AG10803 (cell line): Measurements from ENCODE around the gene CLIC5.

Experiments used
- DNase-seq: peaks from one replicate; pipeline ENCODE4 v3.0.0; 2010; ENCODE audit warnings: low read depth
- H3K4me3 ChIP-seq: 2 replicates; pipeline ENCODE4 v1.5.1; 2011; ENCODE audit warnings: mild to moderate bottlenecking, low read length, control low read depth
- CTCF ChIP-seq: conservative IDR thresholded peaks from 2 replicates; pipeline ENCODE4 v1.5.1; 2011; ENCODE audit warnings: mild to moderate bottlenecking, low read length, control low read depth, inconsistent platforms

Gene CLIC5

GRCh38 chr6:46015119-46015968 is at the start of gene CLIC5:
Gene CLIC5, minus strand, starts transcription at chr6:46015860. Its CDS starts 318 bp downstream, at chr6:46015542.
- DNase-seq = no peak
- no peak within 1 kb of the TSS for H3K4me3 ChIP-seq
- no peak for TF ChIP-seq CTCF

GRCh38 chr6:46062991-46063390 is 47.3 kb upstream of the CLIC5 start:
- no peak for DNase-seq
- H3K4me3 ChIP-seq = no peak overlapping the region
- TF ChIP-seq CTCF = no peak

GRCh38 chr6:46062312-46062711 is 46.7 kb upstream of the CLIC5 start:
- no peak for DNase-seq
- TF ChIP-seq CTCF = no peak
- no peak overlapping the region for H3K4me3 ChIP-seq

GRCh38 chr6:46061497-46061896 is 45.8 kb upstream of the CLIC5 start:
- TF ChIP-seq CTCF = no peak
- no peak for DNase-seq
- H3K4me3 ChIP-seq = no peak overlapping the region

GRCh38 chr6:46059608-46060007 is 43.9 kb upstream of the CLIC5 start:
- no peak overlapping the region for H3K4me3 ChIP-seq
- DNase-seq = no peak
- no peak for TF ChIP-seq CTCF

GRCh38 chr6:46058951-46059350 is 43.3 kb upstream of the CLIC5 start:
- TF ChIP-seq CTCF = no peak
- no peak for DNase-seq
- H3K4me3 ChIP-seq = no peak overlapping the region

- no peak overlapping the region for H3K4me3 ChIP-seq
- DNase-seq = no peak
- TF ChIP-seq CTCF = no peak
Observed at GRCh38 chr6:46057792-46058191, 42.1 kb upstream of the CLIC5 start.
